GM13976 (cell line): ENCODE data around the gene UBE2Q1.

Experiments used
- DNase-seq: peaks from one replicate; pipeline ENCODE4 v3.0.0; 2012; ENCODE audit warnings: low spot score
- CTCF ChIP-seq: IDR thresholded peaks from 2 replicates; pipeline ENCODE4 v1.5.1; 2012; ENCODE audit warnings: borderline replicate concordance, mild to moderate bottlenecking; ENCODE audit not compliant: insufficient read depth; ENCODE audit errors: extremely low read depth, missing control alignments, control extremely low read depth
- in situ Hi-C: fragments of 300-500 bp; cut with MboI; formaldehyde crosslinking; loops from one replicate; pipeline ENCODE4 v1.12.0; 2022; ENCODE audit warnings: low sequenced_read_pairs, mixed read lengths, inconsistent platforms; ENCODE audit not compliant: unreplicated experiment

The UBE2Q1 gene

GRCh38 chr1:154589780-154590179 is 31.3 kb upstream of the UBE2Q1 start:
- DNase-seq: no peak
- no peak for TF ChIP-seq CTCF
- in situ Hi-C loops: no loop called here

- no peak for DNase-seq
- no peak for TF ChIP-seq CTCF
- in situ Hi-C loops: no loop called here
Observed at GRCh38 chr1:154586641-154587040, 28.2 kb upstream of the UBE2Q1 start.

- no peak for TF ChIP-seq CTCF
- DNase-seq: no peak
- in situ Hi-C loops: no loop called here
Observed at GRCh38 chr1:154586231-154586630, 27.8 kb upstream of the UBE2Q1 start.

- no peak for TF ChIP-seq CTCF
- DNase-seq: no peak
- in situ Hi-C loops: no loop called here
Observed at GRCh38 chr1:154584267-154584994, 26.0 kb upstream of the UBE2Q1 start.

GRCh38 chr1:154583773-154584172 is 25.3 kb upstream of the UBE2Q1 start:
- TF ChIP-seq CTCF: no peak
- in situ Hi-C loops: no loop called here
- DNase-seq: no peak

- DNase-seq: no peak
- no peak for TF ChIP-seq CTCF
- in situ Hi-C loops: no loop called here
Observed at GRCh38 chr1:154582885-154583284, 24.4 kb upstream of the UBE2Q1 start.

GRCh38 chr1:154581766-154582165 is 23.3 kb upstream of the UBE2Q1 start:
- no peak for DNase-seq
- in situ Hi-C loops: no loop called here
- TF ChIP-seq CTCF: no peak
